Gastrocnemius medialis (tissue), 4 donors: ENCODE results near the gene CNTNAP1.

Experiments used
- CTCF ChIP-seq, 5 experiments: fragments of 450-650 bp in 3 of 5; fragments of 200-600 bp in 2 of 5; sonication (generic) in 2 of 5; IDR thresholded peaks in 4 of 5; conservative IDR thresholded peaks in 1 of 5; 1 replicate in 4 of 5; 2 replicates in 1 of 5; pipeline ENCODE4 v1.5.1; 2016 to 2019; ENCODE audit warnings: antibody characterized with exemption in 5 of 5, mild to moderate bottlenecking in 3 of 5, moderate library complexity in 3 of 5
- POLR2A ChIP-seq, 2 donors: fragments of 450-650 bp; IDR thresholded peaks; one replicate each; pipeline ENCODE4 v1.6.1; 2017; ENCODE audit warnings: antibody characterized with exemption in 2 of 2, mild to moderate bottlenecking in 2 of 2, moderate library complexity in 2 of 2

GRCh38 chr17:42697108-42697811 is 14.9 kb downstream of the CNTNAP1 start:
- TF ChIP-seq CTCF (IDR thresholded peaks at IDR 0.05 in 4 of 5, conservative IDR thresholded peaks at IDR 0.05 in 1 of 5) (no peak), POLR2A (IDR thresholded peaks at IDR 0.05) (no peak)
